A549 (cell line): ENCODE data around the gene ITGAV.

ENCODE experiments used
- CBX2 ChIP-seq: fragments of 200-600 bp; sonication (generic); IDR thresholded peaks from 2 replicates; pipeline ENCODE4 v1.6.1; 2016; ENCODE audit warnings: low read depth, mild to moderate bottlenecking, borderline replicate concordance
- CBX8 ChIP-seq: fragments of 200-600 bp; sonication (generic); IDR thresholded peaks from 2 replicates; pipeline ENCODE4 v1.6.1; 2016
- HEYL ChIP-seq: fragments of 250-450 bp; sonication (Bioruptor Pico); IDR thresholded peaks from 2 replicates; pipeline ENCODE4 v1.8.0; 2021; ENCODE audit warnings: mild to moderate bottlenecking, moderate library complexity
- HOXA7 ChIP-seq: fragments of 250-450 bp; sonication (Bioruptor Pico); IDR thresholded peaks from 2 replicates; pipeline ENCODE4 v1.5.0; 2020; ENCODE audit warnings: mild to moderate bottlenecking, moderate library complexity
- JUNB ChIP-seq: fragments of >200 bp; sonication (Bioruptor Twin); formaldehyde crosslinking; IDR thresholded peaks from 2 replicates; pipeline ENCODE4 v1.6.1; 2016
- KDM5A ChIP-seq: fragments of 200-600 bp; sonication (generic); IDR thresholded peaks from 2 replicates; pipeline ENCODE4 v1.6.1; 2016; ENCODE audit warnings: antibody characterized with exemption, mild to moderate bottlenecking
- MYC ChIP-seq: IDR thresholded peaks from 2 replicates; pipeline ENCODE4 v1.6.1; 2012; ENCODE audit warnings: mild to moderate bottlenecking, inconsistent platforms, low read length, improper control_type of control experiment, borderline replicate concordance
- NR3C1 ChIP-seq: fragments of >200 bp; sonication (Bioruptor Twin); formaldehyde crosslinking; IDR thresholded peaks from 3 replicates; pipeline ENCODE4 v1.6.1; 2017
- POLR2A ChIP-seq: IDR thresholded peaks from 2 replicates; pipeline ENCODE4 v1.6.1; 2012; ENCODE audit warnings: mild to moderate bottlenecking, low read length
- RCOR1 ChIP-seq: fragments of 150-350 bp; IDR thresholded peaks from 2 replicates; pipeline ENCODE4 v1.6.1; 2014; ENCODE audit warnings: antibody characterized with exemption, low read length, low read depth
- RFX5 ChIP-seq: fragments of 450-650 bp; IDR thresholded peaks from 2 replicates; pipeline ENCODE4 v1.7.1; 2014; ENCODE audit warnings: antibody characterized with exemption, mild to moderate bottlenecking, moderate library complexity
- ZC3H11A ChIP-seq: fragments of 450-650 bp; IDR thresholded peaks from 2 replicates; pipeline ENCODE4 v1.6.1; 2014; ENCODE audit warnings: antibody characterized with exemption, mild to moderate bottlenecking
- TF ChIP-seq, protein P1 (sequence below): fragments of >200 bp; sonication (Bioruptor Twin); formaldehyde crosslinking; IDR thresholded peaks from 3 replicates; pipeline ENCODE4 v1.5.1; 2016
- TF ChIP-seq, protein P2 (sequence below): IDR thresholded peaks from 2 replicates; pipeline ENCODE4 v1.6.1; 2012

DNA sequence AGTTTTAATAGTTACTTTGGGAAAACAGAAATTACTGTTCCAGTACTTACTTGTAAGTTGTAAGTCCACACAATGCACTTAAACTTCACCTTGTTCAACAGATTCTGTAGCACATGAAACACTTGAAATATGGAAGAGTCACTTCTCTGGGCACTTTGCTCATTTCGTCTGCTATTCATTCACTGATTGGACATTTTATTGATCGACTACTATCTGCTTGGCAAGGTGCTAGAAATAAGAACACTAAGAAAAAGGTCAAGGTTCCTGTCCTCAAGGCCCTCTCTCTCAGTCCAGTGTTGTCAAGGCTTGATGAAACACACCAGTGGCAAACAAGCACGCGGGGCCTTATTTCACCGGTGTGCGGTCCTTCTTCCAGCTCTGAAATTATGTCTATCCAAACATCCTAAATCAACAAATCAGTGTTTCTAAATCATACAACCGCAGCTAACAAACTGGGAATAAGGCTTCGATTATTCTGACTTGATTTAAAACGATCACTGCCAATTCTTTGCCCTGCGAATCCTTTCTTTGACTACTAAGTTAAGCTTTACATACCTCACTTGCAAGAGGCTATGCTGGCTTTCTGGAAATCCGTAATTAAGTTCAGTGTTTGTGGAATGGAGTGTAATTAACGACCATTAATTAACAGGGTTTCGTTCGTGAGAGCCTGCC is 780 bp upstream of the ITGAV start:
- TF ChIP-seq, protein P1, sequence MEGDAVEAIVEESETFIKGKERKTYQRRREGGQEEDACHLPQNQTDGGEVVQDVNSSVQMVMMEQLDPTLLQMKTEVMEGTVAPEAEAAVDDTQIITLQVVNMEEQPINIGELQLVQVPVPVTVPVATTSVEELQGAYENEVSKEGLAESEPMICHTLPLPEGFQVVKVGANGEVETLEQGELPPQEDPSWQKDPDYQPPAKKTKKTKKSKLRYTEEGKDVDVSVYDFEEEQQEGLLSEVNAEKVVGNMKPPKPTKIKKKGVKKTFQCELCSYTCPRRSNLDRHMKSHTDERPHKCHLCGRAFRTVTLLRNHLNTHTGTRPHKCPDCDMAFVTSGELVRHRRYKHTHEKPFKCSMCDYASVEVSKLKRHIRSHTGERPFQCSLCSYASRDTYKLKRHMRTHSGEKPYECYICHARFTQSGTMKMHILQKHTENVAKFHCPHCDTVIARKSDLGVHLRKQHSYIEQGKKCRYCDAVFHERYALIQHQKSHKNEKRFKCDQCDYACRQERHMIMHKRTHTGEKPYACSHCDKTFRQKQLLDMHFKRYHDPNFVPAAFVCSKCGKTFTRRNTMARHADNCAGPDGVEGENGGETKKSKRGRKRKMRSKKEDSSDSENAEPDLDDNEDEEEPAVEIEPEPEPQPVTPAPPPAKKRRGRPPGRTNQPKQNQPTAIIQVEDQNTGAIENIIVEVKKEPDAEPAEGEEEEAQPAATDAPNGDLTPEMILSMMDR: no peak
- TF ChIP-seq RCOR1 (no peak), POLR2A (no peak), JUNB (no peak), MYC (no peak), CBX2 (no peak), ZC3H11A (no peak), CBX8 (no peak), HEYL (no peak), RFX5 (no peak), KDM5A (no peak), NR3C1 (no peak), HOXA7 (CRISPR knock-in tag) (no peak)
- TF ChIP-seq, protein P2, sequence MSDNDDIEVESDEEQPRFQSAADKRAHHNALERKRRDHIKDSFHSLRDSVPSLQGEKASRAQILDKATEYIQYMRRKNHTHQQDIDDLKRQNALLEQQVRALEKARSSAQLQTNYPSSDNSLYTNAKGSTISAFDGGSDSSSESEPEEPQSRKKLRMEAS: no peak
